Stimulated activated CD4-positive, alpha-beta T cell treated with anti-CD3 and anti-CD28 coated beads, TNF-alpha, amount 100 ng/mL, for 48 hours (primary cell): ENCODE results near the gene RBKS.

ENCODE experiments used
- DNase-seq, 3 donors: peaks; one replicate each; pipeline ENCODE4 v3.0.0-alpha.2; 2020; ENCODE audit warnings: low read depth in 3 of 3

RBKS gene

GRCh38 chr2:27734305-27734704 lies 155.9 kb downstream of the RBKS start:
- DNase-seq, result no peak
